ENCODE results near the gene SPEG.

- TF ChIP-seq POLR2A (IDR thresholded peaks at IDR 0.05; ENCODE audit: low read depth, low read length) (no peak), TAF1 (IDR thresholded peaks at IDR 0.05; ENCODE audit: low read depth, low read length) (no peak), PAX5 (IDR thresholded peaks at IDR 0.05; ENCODE audit: insufficient read depth, low read length, severe bottlenecking) (no peak)
These were observed 3.8 kb downstream of the SPEG start for GRCh38 chr2:219438453-219438852.
